ENCODE data around the gene DPP3.

Gene DPP3

GRCh38 chr11:66484806-66485380 is 4.7 kb downstream of the DPP3 start:
- DNase-seq, result no peak

GRCh38 chr11:66488957-66489356 is 8.7 kb downstream of the DPP3 start:
- no peak for DNase-seq

GRCh38 chr11:66489636-66490035 is 9.4 kb downstream of the DPP3 start:
- DNase-seq, result no peak

DNA sequence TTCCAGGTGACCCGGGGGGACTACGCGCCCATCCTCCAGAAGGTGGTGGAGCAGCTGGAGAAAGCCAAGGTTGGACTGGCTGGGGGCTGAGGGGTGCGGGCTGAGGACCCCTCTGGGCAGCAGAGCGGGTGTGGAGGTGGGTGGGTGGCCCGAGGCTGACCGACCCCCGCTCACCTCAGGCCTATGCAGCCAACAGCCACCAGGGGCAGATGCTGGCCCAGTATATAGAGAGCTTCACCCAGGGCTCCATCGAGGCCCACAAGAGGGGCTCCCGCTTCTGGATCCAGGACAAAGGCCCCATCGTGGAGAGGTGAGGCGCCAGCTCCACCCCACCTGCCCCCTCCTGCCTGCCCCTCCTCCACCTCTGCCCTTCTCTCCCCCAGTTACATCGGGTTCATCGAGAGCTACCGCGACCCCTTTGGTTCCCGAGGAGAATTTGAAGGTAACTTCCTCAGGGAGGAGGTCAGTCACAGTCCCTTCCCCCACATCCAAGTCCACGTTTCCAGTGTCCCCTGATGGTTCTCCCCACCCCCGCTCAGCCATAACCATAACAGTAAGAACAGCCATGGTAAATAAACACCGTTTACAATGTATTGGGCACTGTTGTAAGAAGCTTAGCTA is 11.2 kb downstream of the DPP3 start:
- no peak for DNase-seq

GRCh38 chr11:66492161-66492865 is 12.1 kb downstream of the DPP3 start:
- DNase-seq, result no peak

GRCh38 chr11:66493130-66493529 is 12.9 kb downstream of the DPP3 start:
- no peak for DNase-seq

DNA sequence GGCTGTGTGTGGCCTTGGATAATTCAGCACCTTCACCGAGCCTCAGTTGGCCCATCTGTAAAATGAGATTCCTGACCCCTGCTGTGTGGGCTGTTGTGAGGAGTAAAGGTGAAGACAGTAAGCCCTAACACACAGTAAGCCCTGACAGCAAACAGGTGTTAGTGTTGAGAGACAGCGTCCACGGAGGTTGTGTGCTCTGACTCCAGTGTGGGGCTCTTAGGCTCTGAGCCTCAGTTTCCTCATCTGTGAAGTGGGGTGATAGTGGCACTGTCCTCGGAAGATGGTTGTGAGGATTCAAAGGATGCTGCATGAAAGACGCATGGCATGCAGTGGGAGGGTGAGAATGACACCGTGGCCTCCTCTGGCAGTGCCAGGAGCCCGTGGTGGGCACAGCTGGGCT is 14.2 kb downstream of the DPP3 start:
- no peak for DNase-seq

GRCh38 chr11:66494935-66495334 is 14.7 kb downstream of the DPP3 start:
- DNase-seq, result no peak

DNA sequence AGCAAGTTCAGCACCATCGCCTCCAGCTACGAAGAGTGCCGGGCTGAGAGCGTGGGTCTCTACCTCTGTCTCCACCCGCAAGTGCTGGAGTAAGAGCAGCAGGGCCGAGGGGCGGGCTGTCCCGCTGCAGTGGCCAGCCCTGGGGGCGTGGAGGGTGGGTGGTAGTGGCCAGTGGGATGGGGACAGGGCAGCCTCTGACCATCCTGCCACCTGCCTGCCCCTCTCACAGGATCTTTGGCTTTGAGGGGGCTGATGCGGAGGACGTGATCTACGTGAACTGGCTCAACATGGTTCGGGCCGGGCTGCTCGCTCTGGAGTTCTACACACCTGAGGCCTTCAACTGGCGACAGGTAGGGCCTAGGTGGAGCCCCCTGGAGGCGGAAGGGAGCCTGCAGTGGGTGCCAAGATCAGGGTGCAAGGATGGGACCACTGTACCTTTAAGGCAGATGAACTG is 15.2 kb downstream of the DPP3 start:
- DNase-seq, result no peak

- DNase-seq, result no peak
Observed at GRCh38 chr11:66497206-66497605, 17.0 kb downstream of the DPP3 start.

DNA sequence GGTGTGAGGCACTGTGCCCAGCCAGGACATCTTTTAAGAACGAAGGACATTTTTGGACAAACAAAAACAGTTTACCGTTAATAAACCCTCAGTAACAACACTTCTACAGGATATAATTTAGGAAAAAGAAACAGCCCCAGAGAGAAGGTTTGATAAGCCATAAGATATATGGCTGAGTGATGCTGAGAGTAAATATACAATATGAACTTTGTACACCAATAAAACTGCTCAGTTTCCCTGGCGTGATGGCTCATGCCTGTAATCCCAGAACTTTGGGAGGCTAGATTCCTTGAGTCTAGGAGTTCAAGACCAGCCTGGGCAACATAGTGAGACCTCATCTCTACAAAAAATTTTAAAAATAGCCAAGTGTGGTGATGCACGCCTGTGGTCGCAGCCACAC is 18.3 kb downstream of the DPP3 start:
- no peak for DNase-seq

- no peak for DNase-seq
Observed at GRCh38 chr11:66505276-66505816, 25.1 kb downstream of the DPP3 start.

- DNase-seq, result no peak
Observed at GRCh38 chr11:66509131-66509561, 28.9 kb downstream of the DPP3 start.

DNA sequence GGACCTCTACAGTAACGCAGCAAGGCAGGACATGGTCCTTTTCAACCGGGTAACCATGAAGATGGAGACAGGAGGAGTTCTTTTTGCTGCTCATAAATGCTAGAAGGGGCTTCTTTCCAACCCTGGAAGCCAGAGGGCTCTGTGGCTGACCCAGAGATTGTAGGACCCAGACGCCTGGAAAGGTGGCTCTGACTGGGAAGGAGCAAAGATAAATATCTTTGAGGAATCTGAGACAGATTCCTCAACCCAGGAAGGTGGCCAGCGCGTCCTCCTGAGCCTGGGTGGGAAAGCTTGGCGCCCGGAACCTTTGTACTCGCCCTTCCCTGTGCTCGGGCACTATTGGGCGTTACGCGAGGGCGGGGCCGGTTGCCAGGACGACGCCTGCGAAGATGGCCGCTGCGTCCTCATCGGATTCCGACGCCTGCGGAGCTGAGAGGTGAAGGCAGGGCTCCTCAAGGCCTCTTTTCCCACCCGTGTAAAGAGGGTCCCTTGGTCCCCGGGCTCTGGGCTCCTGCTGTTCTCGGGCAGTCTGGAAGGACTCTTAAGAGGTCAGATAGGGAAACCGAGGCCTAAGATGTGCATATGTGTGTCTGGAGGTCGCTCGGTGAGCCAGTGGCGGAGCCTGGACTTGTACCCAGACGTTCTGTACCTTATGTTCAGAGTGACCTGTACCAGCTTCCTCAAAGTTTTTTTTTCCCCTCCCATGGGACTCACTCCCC is 30.2 kb downstream of the DPP3 start, which contains the start of gene BBS1:
Gene BBS1, plus strand, starts transcription at position 365 of the 719 bp plus-strand sequence. Its CDS starts 25 bp downstream, at position 390.
- peak; percentile 90 for DNase-seq

- no peak for DNase-seq
Observed at GRCh38 chr11:66510990-66511339, 30.7 kb downstream of the DPP3 start.

GRCh38 chr11:66523611-66524010 is 43.4 kb downstream of the DPP3 start:
- DNase-seq, result no peak

DNA sequence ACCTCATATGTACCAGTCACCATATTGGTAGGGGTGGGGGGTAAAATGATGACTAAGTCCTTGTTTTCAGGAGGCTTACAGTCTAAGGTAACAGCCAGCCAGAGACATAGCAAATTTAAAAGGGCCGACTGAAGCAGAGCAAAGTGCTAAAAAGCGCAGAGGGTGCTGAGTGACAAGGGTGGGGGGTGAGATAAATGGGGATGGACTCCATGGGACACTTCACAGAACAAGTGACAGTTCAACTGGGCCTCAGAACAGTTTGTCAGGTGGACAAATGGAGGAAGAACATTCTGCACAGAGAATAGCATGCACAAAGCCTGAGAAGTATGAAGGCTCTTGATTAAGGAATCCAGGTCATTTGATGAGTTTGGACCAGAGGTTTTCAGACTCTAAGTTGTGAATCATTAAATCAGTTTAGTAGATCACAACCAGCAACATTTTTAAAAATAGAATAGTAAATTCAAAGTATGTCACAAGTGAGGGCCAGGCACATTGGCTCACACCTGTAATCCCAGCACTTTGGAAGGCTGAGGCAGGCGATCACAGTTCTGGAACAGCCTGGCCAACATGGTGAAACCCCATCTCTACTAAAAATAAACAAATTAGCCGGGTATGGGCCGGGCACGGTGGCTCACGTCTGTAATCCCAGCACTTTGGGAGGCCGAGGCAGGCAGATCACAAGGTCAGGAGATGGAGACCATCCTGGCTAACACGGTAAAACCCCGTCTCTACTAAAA is 44.2 kb downstream of the DPP3 start:
- no peak for DNase-seq

DNA sequence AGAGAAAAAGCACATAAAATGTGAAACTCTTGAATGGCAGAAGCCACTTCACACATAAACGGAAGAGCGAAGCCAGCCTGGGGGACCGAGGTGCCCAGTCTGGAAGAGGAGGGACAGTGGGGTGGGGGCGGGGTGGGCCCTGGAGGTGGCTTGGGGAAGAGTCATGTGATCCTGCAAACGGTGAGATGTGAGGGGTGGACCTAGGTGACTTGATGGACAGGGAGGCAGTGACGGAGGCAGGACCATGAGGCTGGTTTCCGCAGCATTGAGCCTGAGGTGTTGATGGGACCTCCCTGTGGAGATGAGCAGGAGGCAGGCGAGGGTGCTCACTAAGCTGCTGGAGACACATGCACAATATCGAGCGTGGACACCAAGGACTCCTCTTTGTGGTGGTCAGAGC is 48.8 kb downstream of the DPP3 start:
- no peak for DNase-seq

GRCh38 chr11:66529655-66530054 is 49.4 kb downstream of the DPP3 start:
- no peak for DNase-seq

DNA sequence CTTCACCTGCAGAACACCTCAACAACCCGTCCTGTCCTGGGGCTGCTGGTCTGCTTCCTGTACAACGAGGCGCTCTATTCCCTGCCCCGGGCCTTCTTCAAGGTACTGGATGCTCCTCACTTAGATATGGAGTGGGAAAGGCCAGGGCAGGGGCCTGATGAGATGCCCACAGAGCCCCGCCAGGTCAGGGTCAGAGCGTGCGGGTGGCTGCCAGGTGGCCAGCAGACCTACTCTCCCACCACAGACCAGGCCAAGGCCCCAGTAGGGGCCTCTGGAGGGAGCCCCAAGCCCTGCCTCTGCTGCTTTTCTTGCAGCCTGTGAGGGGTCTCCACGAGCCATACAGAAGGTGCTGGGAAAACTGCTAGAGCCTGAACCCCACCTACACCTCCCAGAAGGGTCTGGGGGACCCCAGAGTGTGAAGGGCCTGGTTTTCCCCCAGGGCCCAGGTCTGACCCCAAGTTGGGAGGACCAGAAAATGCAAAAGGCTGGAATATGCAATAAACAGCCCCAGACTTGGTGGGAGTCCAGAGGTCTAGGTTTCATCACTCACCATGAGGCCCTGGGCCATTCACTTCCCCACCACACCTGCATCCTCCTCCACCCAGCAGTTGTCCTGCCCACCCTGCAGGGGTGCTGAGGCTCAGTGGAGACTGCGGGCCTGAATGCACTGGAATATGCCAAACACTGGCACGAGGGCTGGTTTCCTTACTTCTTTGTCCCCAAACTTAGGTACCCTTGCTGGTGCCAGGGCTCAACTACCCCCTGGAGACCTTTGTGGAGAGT is 50.9 kb downstream of the DPP3 start:
- DNase-seq, result no peak

GRCh38 chr11:66531841-66532240 is 51.6 kb downstream of the DPP3 start:
- DNase-seq, result no peak

- DNase-seq, result no peak
Observed at GRCh38 chr11:66532784-66533183, 52.5 kb downstream of the DPP3 start.

All from activated T-cell treated with anti-CD3 and anti-CD28 coated beads, Interleukin-2, amount 50 U/mL, for 1 hour (primary cell).